NCI-H524 (cell line): ENCODE data around the gene DNAH3.
"Not testable (repeated sequence)": the region's sequence is repeated elsewhere in the genome, so short reads cannot be mapped to it uniquely, and the experiment has no call there.

Experiments
- DNase-seq, 2 experiments: peaks; one replicate each; lab custom pipeline; 2025; lab: John Stamatoyannopoulos, UW

Gene DNAH3

GRCh38 chr16:21150375-21151001, at the start of gene DNAH3:
DNAH3 (minus strand) TSS chr16:21150846; CDS start chr16:21150319, 527 bp downstream.
- DNase-seq, result peak in 1 of 2 experiments; percentile 45

- no peak for DNase-seq
Measured at GRCh38 chr16:21199607-21200218, 49.1 kb upstream of the DNAH3 start.

- DNase-seq, result no peak
Measured at GRCh38 chr16:21197621-21198020, 47.0 kb upstream of the DNAH3 start.

- peak; percentile 17 to 70 for DNase-seq
Measured at GRCh38 chr16:21197112-21197511, 46.5 kb upstream of the DNAH3 start.

GRCh38 chr16:21195330-21195729, 44.7 kb upstream of the DNAH3 start:
- not testable (repeated sequence) for DNase-seq

- no peak for DNase-seq
Measured at GRCh38 chr16:21194771-21195301, 44.2 kb upstream of the DNAH3 start.

GRCh38 chr16:21192991-21193390, 42.3 kb upstream of the DNAH3 start:
- DNase-seq, result no peak

- no peak for DNase-seq
Measured at GRCh38 chr16:21190599-21190998, 40.0 kb upstream of the DNAH3 start.

GRCh38 chr16:21190013-21190412, 39.4 kb upstream of the DNAH3 start:
- no peak for DNase-seq

GRCh38 chr16:21189311-21189710, 38.7 kb upstream of the DNAH3 start:
- DNase-seq, result no peak

- no peak for DNase-seq
Measured at GRCh38 chr16:21186326-21186691, 35.7 kb upstream of the DNAH3 start.

GRCh38 chr16:21185659-21186325, 35.1 kb upstream of the DNAH3 start:
- DNase-seq, result no peak

GRCh38 chr16:21184834-21185233, 34.2 kb upstream of the DNAH3 start:
- DNase-seq, result no peak

GRCh38 chr16:21183995-21184394, 33.3 kb upstream of the DNAH3 start:
- no peak for DNase-seq

- DNase-seq, result no peak
Measured at GRCh38 chr16:21179983-21180365, 29.3 kb upstream of the DNAH3 start.

- no peak for DNase-seq
Measured at GRCh38 chr16:21179126-21179982, 28.7 kb upstream of the DNAH3 start.

- no peak for DNase-seq
Measured at GRCh38 chr16:21175397-21175796, 24.8 kb upstream of the DNAH3 start.

- DNase-seq, result no peak
Measured at GRCh38 chr16:21172650-21173049, 22.0 kb upstream of the DNAH3 start.

- DNase-seq, result not testable (repeated sequence)
Measured at GRCh38 chr16:21170116-21170515, 19.5 kb upstream of the DNAH3 start.

GRCh38 chr16:21169249-21169981, 18.8 kb upstream of the DNAH3 start:
- no peak for DNase-seq

- DNase-seq, result no peak
Measured at GRCh38 chr16:21167929-21168602, 17.4 kb upstream of the DNAH3 start.
